ENCODE results near the gene INAFM2.

Gene INAFM2

DNA sequence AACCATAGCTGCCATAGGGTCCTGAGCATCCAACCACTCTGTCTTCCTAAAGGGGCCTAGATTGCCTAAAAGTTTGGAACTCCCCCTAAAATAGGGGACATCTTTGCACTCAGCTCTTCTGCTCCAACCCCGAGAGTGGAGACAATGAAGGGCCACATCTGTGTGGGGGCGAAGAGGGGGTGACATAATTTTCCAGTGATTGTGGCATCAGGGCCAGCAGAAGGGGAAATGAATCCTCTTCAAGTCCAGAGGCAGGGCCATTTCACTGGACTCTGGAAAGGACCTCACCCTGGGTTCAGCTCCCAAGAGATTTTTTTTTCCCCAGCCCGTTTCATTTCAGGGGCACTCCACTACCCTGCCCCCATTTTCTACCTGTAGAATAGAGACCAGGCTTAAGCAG lies 36.0 kb upstream of the INAFM2 start:
- no peak for DNase-seq (ENCODE audit: low read depth, low spot score)

DNA sequence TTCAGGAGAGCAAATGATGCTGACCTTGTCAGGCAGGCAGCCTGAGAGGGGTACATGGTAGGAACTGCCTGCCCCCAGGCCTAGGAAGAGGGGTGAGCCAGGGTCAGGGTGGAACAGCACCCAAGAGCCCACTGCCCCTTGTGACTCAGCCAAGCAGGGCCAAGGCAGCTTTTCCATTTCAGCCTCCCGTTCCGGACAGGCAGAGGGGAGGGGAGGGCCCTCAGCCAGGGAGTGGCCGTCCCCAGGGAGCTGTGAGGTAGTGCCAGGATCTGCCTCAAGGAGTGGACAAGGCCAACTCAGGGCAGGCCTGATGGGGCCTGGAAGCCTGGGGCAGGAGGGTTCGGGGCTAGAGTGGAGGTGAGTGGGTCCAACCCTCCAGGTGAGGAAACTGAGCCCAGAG lies 35.5 kb upstream of the INAFM2 start:
- no peak for DNase-seq (ENCODE audit: low read depth, low spot score)

DNA sequence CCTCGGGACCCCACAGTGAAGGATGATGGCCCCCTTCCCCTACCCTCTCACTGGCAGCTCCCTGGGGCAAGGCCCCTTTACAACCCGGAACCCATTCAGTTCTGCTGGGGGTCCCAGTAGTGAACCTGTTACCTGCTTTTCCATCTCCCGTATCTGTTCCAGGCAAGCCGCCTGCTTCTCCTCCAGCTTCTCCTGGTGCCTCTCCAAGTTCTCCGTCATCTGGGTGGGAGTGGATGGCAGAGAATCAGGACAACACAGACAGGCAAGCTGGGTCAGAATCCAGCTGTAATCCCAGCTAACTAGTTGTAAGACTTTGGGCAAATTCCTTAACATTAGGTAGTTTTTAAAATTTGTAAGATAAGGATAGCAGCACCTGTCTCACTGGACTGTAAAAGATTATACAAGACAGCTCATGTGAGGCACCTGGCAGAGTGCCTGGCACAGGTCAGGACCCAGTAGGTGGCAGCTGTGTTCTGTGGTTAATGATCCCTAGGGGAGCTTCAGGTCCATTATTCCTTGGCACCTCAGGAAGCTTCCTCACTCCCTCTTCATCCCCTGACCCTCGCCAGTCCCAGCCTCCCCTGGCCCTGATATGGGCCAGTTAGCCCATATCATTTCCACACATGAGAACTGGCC lies 34.2 kb upstream of the INAFM2 start:
- DNase-seq (ENCODE audit: low read depth, low spot score): no peak

DNA sequence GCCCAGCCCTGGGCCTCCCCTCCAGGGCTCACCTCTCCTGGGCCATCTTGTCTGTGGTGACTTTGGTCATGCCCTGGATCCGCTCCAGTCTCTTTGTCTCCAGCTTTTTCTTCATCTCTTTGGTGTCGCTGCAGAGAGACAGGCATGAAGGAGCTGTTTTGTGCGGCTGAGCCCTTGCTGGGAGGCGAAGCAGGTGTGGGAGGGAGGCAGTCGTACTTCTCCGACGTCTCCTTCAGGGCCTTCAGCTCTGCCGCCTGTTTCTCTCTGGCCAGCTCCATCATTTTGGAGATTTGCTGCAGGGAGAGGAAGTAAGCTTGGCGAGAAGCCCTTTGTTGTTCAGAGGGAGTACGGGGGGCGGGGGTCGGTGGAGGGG lies 33.0 kb upstream of the INAFM2 start:
- DNase-seq (ENCODE audit: low read depth, low spot score): no peak

DNA sequence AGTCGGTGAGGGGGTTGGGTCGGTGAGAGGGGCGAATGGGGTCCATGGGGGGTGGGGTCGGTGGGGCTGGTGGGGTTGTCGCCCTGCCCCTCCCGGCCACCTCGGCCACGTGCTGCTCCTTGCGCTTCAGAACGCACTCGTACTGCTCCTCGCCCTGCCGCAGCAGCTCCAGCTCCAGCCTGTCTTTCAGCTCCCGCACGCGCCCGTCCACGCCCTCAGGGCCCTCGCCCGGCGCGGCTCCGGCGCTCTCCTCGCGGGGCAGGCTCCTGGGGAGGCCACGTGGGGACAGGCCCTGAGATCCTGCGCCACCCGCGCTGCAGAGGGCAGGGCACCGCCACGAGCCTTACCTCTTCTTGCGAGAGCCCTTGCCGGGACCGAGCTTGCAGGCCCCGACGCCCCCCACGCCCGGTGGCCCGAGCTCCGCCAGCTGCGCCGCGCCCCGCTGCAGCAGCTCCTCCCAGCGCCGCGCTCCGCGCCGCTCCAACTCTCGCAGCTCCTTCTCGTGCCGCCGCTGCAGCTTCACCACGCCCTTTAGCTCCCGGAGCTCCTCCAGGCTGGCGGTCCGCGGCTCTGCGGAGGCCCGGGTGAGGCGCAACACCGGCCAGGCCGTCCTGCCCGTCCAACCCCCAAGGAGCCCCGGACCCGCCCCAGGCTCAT lies 32.4 kb upstream of the INAFM2 start:
- DNase-seq (ENCODE audit: low read depth, low spot score): no peak

DNA sequence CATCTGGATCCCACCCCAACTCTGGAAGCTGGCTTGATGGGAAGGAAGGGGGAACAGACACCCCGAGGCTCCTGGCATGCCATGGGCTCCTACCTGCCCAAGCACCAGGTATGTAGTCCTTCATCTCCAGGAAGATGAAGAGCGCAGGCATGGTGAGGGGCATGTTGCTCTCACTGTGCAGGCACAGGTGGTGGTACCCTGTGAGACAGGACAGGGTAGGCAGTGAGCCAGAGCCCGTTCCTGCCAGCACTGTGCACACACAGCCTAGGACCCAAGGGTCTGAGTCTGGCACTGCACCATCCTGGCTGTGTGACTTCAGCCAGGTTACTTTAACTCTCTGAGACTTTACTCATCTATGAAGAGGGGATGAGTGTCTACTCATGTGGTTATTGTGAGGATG lies 31.2 kb upstream of the INAFM2 start:
- no peak for DNase-seq (ENCODE audit: low read depth, low spot score)

DNA sequence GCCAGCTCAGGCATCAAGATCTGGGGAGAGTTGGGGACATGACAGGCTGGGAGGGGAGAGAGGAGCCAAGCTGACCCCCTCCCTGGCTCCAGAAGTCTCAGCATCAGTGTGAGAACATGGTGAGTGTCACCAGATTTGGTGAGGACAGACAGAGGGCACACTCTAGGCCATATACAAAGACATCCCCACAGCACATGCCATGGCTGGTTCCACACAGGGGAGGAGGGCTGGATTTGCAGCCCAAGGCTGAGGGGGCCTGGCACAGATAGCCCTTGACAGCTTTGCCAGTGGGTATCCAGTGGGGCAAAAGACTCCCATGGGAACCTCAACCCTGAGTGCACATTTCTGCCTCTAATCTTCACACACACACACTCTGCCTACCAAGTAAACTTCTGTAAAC lies 30.5 kb upstream of the INAFM2 start:
- DNase-seq (ENCODE audit: low read depth, low spot score): no peak

DNA sequence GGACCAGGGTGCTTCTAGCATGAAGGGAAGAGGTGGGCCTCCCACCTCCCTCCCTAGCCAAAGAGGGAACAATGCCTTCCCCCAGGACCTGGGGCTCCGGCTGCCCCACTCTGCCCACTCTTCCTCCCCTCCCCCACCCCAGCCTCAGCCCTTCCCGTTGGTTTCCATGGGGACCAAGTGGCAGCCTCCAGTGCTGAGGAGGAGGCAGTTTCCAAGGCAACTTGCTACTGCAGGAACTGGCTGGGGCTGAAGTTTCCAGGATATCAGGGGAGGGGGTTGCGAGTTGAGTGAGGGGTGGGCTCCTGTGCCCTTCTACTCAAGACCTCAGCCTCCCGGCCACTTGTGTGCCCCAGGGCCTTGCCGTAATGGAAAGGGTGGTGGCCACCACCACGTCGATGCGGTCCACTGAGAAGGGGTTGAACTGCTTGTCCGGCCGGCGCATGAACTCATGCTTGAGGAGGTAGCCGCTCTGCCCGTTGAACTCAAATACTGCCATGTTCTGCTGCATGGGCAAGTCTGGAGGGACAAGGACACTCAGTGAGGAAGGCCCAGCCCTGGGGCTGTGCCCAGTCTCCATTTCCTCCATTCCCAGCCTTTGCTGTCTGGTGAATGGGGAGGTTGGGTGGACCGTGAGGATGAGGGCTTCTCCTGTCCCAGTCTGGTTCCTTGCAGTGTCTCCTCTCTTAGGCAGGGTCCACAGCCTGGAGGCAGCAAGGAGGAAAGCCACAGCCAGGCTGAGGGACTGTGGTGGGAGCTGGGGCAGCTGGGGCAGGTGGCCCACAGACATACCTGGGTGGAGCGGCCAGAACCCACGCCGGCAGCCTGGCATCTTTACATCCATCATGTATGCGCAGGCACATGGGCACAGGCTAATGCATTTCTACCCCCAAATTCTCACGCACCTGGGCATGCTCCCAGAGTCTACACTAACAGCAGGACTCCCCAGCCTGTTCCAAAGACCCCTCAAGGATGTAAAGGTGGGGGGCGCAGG lies 29.3 kb upstream of the INAFM2 start:
- DNase-seq (ENCODE audit: low read depth, low spot score): no peak

DNA sequence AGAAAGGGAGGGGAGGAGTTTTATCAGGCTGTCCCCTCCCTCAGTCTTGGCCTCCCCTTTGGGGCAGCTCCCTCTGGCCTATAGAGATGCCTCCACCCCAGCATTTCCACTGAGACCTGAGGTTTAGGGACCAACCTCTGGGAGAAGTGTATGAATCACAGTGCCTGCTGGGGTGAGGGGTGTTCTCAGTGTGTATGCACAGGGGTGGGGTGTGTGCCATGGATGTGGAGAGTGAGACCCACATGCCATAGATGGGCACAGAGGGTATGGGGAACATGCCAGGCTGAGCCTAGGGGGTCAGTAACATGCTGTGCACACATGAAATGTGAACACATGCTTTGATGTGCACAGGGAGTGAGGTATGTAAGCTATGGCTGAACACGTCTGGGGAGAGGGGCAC lies 28.2 kb upstream of the INAFM2 start:
- no peak for DNase-seq (ENCODE audit: low read depth, low spot score)

DNA sequence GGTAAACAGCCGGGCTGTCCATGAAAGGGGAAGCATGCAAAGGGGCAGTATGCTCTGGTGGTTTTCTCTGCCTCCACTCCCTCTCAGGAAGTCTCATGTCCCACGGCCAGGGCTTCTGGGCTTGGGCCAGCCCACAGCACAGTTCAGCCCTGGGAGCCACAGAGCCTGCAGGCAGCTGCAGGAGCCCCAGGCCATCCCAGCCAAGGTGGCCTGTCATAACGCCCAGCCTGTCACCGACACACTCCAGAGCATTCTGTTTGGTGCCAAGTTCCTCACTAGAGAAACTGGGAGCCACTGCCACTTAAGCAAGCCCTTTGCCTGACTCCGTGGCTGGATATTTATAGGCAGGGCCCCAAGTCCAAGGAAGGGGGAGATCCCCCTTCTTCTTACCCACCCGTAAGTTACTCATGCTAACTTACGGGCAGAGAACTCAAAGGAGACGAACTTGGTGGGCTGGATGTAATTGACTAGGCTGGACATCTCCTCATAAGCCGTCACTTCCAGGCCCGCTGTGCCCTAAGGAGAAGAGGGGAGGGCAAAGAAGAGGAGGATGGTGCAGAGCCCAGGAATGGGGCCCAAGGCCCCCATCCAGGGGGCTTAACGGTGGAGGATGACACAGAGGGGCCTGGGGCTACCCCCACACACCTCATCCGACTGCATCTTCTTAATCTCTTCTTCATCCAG lies 27.5 kb upstream of the INAFM2 start:
- DNase-seq (ENCODE audit: low read depth, low spot score): no peak

DNA sequence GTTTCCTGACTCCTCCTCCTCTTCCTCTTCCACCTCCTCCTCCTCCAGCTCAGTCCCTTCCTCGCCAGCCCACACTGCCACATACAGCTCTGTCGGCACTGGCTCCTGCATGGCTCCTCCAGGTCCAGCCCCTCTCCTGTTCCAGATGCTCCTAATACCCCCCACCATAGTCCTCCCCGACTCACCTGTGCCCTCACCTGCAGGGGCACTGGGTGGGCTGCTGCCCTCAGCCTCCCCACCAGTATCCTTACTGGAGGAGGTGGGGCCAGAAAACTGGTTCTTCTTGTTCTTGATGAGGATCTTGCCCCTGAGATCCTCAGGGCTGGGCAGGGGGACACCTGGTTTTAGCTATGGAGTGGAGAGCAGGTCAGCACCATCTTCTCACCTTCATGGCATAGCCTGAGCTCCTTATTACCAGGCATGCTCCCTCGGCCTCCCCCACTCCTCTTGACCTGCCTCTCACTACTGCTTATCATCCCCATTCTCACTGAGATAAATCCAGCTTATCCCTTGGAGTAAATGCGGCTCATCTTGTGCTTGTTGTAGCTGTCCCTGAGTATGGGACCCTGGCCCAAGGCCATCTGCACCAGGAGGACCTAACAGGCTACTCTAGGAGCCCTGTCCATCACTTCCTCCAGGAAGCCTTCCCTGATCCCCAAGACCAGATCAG lies 26.8 kb upstream of the INAFM2 start:
- no peak for DNase-seq (ENCODE audit: low read depth, low spot score)

DNA sequence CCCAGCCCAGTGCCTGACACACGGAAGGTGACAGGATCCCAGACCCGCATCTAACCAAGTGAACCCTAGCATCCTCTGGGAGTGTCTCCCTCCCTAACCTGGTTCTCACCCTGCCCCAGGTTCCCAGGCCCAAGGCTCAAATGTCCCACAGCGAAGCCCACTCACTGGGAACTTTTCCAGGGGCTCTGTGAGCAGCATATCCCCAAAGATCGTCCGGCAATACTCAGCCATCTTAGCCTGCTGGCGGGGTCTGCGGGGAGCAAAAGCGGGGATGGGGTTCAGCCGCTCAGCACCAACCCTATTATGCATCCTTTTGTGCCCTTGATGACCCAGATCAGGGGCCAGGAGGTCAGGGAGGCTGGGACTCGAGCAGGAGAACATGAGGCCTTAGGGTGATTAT lies 26.1 kb upstream of the INAFM2 start:
- no peak for DNase-seq (ENCODE audit: low read depth, low spot score)

DNA sequence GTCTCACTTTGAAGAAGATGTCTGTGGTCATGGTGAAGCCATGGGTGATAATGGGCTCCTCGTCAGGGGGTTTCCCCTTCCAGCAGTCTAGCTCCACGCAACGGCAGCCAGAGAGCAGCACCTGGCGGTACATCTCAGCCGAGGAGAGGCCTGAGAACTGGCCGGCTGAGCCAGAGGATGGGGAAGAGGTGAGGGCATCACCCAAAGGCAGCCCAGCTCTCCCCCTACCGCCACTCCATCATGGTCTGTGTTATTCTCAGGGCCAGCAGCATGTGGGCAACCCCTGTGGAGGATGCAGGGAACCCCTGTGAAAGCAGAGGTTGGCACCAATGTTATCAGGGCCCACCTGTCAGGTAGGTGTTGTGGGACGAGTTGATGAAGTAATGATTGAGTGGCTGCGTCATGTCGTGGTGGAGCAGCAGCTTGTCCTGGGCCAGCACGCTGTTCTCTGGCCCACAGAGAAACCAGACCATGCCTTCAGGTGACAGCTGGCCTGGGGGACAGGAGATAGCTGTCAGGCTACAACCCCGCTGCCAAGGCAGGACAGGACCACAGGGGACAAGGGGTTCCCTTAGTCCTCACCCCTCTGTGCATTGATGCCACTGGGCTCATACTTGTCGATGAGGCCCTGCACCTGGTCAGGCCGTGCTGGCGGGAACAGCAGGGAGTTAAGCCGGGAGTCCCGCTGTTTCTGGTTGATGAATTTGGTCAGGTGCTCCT lies 25.1 kb upstream of the INAFM2 start:
- no peak for DNase-seq (ENCODE audit: low read depth, low spot score)

DNA sequence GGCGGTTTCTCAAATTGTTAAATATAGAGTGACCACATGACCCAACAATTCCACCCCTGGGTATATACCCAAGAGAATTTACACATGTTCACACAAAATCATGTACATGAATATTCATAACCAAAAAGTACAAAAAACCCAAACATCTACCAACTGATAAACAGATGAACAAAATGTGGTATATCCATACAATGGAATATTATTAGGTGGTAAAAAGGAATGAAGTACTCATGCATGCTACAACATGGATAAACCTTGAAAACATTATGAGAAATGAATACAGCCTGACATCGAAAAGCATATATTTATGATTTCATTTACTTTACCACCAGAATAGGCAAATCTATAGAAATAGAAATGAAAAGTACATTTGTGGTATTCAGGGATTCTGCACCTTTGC lies 23.1 kb upstream of the INAFM2 start:
- no peak for DNase-seq (ENCODE audit: low read depth, low spot score)

DNA sequence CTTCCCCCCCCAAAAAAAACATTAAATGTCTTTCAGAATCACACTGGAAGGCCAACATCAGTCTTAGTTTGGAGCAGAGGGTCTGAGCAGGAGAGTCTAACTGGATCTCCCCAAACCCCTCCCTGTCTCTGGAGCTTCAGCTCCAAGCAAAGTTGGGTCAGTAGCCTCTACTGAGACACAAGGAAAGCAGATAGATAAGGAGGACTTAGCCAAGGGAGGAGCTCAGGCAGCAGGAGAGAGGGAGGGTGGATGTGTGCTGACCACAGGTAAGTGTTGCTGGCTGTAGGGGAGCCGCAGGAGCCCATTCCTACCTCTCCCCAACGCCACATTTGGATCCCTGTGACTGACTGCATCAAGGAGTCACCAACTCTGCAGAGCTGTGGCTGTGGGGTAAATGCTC lies 22.7 kb upstream of the INAFM2 start:
- DNase-seq (ENCODE audit: low read depth, low spot score): no peak

DNA sequence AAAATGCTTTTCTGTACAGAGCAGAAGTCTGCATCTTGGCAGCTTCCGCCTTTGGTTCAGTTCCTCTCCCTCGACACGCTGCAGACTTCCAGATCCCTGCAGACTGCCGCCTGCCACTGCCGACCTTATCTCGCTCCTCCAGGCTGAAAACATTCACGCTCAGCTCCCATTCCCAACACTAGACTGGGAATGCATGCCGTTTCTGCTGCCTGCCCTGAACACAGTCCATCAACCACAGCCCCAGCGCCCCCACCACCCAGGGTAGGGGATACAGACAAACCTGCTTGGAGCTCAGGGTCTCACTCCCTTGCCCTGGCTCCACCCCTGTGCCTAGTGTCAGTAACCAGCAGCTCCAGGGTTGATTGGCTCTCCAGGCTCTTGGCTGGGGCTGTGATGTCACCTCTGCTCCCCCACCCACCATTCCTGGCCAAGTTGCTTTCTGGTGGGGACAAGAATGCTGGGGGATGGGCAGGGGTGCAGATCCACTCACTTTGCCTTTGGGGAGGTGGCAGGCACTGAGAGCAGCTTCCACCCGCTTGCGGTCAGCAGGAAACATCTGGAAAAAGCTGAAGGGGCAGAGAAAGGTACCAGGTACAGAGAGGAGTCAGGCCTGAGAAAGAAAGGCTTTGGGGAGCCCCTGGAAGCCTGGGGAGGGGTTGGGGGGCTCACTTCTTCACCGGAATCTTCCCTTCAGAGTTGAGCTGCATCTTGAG lies 21.9 kb upstream of the INAFM2 start:
- DNase-seq (ENCODE audit: low read depth, low spot score): no peak

DNA sequence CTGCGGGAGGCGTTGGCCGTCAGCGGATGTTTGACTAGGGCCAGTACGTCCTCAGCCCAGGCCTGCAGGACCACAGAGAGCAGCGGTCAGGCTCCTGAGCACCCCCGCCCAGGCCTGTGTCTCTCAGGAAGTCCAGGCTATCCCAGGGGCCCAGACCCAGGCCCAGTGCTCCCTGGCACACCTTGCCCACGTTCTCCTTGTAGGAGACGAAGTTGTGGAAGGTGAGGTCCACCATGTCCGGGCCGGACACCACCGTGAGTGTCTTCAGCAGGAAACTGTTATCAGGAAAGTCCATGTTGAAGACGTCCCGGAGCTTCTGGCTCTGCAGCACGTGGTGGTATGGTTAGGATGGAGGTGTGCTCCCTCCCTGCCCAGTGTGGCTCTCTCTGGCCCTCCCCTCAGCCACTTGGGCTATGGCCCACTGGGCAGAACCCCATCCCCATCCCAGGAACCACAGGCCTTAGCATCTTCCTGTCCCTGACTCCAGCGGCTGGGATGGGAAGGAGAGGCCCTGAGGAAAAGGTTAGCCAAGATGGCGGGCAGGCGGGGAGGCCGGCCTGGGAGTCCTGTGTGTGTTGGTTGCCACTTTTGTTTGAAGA lies 21.1 kb upstream of the INAFM2 start:
- DNase-seq (ENCODE audit: low read depth, low spot score): no peak

DNA sequence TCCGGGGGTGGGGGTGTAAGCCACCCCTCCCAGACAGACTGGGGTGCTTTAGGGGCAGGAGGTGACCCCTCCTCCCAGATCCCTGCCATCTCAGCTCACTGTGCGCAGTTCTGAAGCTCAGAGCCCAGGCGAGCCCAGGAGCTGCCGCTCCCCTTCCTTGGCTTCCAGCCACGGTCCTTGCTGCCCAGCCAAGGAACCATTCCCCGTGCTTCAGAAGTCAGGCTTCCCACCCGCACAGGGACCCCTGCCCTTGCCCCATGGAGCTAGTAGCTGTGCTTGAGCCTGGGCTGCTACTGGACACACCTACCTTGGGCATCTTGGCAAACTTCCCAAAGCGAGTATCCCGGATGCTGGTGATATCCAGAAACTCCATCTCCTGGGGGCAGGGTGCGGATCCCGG lies 20.5 kb upstream of the INAFM2 start:
- no peak for DNase-seq (ENCODE audit: low read depth, low spot score)

DNA sequence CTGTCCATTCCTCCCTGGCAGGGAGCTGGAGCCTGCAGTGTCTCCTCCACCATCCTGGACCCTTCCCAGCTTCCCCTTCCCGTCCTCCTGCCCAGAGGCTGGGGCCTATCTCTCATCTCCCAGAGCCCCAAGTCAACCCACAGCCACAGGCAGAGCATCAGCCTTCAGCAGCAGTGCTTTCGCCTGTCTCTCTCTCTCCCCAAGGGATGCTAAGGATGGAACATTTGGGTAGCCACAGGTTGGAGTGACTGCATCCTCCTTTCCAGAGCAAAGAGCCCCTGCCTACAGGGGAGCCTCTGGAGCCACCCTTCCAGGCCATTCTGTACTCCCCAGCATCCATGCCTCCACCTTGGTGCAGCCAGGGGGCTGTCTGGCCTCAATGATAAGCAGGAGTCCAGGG lies 19.9 kb upstream of the INAFM2 start:
- DNase-seq (ENCODE audit: low read depth, low spot score): no peak

DNA sequence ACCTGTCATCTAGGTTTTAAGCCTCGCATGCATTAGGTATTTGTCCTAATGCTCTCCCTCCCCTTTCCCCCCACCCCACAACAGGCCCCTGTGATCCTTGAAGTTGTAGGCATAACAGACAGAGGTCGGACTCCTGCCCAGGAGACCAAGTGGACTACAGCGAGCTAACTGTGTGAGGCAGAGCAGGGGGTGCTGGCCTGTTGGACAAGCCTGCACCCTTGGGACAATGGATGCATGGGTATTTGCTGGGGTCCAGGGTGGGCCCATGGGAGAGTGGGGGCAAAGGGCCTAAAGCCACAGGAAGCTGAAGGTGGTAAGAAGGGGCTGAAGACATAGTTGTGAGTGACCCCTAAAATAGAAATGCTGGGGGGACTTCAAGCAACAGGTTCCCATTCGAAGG lies 18.2 kb upstream of the INAFM2 start:
- DNase-seq (ENCODE audit: low read depth, low spot score): no peak

Measured in brain pericyte (primary cell).